Uterus (tissue), 2 donors: ENCODE measurements around the gene HSPA8.

Experiments
- CTCF ChIP-seq, 4 experiments: fragments of 200-600 bp in 2 of 4; fragments of 450-650 bp in 2 of 4; sonication (generic) in 2 of 4; IDR thresholded peaks; one replicate each; pipeline ENCODE4 v1.5.1; 2016 to 2019; ENCODE audit warnings: antibody characterized with exemption in 4 of 4, mild to moderate bottlenecking in 2 of 4, moderate library complexity in 1 of 4
- POLR2A ChIP-seq, 2 donors: fragments of 450-650 bp; IDR thresholded peaks; one replicate each; pipeline ENCODE4 v1.6.1; 2016; ENCODE audit warnings: antibody characterized with exemption in 2 of 2, mild to moderate bottlenecking in 1 of 2, moderate library complexity in 1 of 2

GRCh38 chr11:123060277-123061000, 1.5 kb downstream of the HSPA8 start:
- TF ChIP-seq CTCF (IDR thresholded peaks at IDR 0.05) (no peak), POLR2A (IDR thresholded peaks at IDR 0.05) (no peak)
